K562 (cell line): ENCODE results near the gene EVA1A. TPM values are rescaled to one million over a fixed set of nuclear protein-coding genes. Genes with fewer than 3 reads are reported as not detected.

Experiments used
- ATAC-seq: fragments of 200-7000 bp; cut with Tn5 transposase; 3 replicates; pipeline ENCODE4 v1.9.1; 2020; ENCODE audit warnings: moderate library complexity
- BruUV-seq: library from RNA; stranded (reverse); fragments of 400-500 nt; replicated peaks from 2 replicates; lab custom pipeline; 2021; lab: Mats Ljungman, UMichigan
- CTCF ChIA-PET: fragments of 300-600 bp; formaldehyde crosslinking; extraction: SDS; loops from one replicate; lab custom pipeline; 2021; ENCODE audit warnings: low intra/inter-chr PET ratio; lab: Yijun Ruan, JAX
- POLR2A ChIA-PET: fragments of 300-600, 350-650 bp; sonication (Branson Sonifier 250); formaldehyde crosslinking; extraction: SDS; loops from one replicate; lab custom pipeline; 2021; ENCODE audit warnings: antibody characterized with exemption, inconsistent platforms; lab: Yijun Ruan, JAX
- DNase-seq, 4 experiments: peaks; one replicate each; pipeline versions ENCODE4 v3.0.0 to v3.0.0-alpha.2; 2011 to 2018; ENCODE audit warnings: low spot score in 3 of 4, mixed read lengths in 3 of 4; ENCODE audit errors: extremely low read depth in 1 of 4
- FAIRE-seq: peaks from 2 replicates; lab custom pipeline; 2011; peaks lifted over from hg19 to GRCh38; lab: Jason Lieb, UNC
- H2AFZ ChIP-seq: 2 replicates; pipeline ENCODE4 v1.6.0; 2011; ENCODE audit warnings: low read depth, low read length, control low read depth, inconsistent platforms
- H3K27ac ChIP-seq: fragments of 200-600 bp; 3 replicates; pipeline ENCODE4 v1.8.0; 2011; ENCODE audit warnings: low read depth, mild to moderate bottlenecking, control low read depth, inconsistent platforms, low read length, moderate library complexity, mixed read lengths; ENCODE audit errors: extremely low read depth
- H3K27me3 ChIP-seq, 2 experiments: fragments of 300-600 bp in 1 of 2; 2 replicates in 1 of 2; 3 replicates in 1 of 2; pipeline versions ENCODE4 v1.6.0 to v1.8.0; 2011; ENCODE audit warnings: inconsistent platforms in 2 of 2, low read length in 2 of 2, mild to moderate bottlenecking in 1 of 2, mixed read lengths in 1 of 2, moderate library complexity in 1 of 2; ENCODE audit not compliant: control insufficient read depth in 2 of 2, insufficient read depth in 2 of 2
- H3K36me3 ChIP-seq: fragments of 300-600 bp; 3 replicates; pipeline ENCODE4 v1.8.0; 2011; ENCODE audit warnings: mild to moderate bottlenecking, low read length, inconsistent platforms; ENCODE audit not compliant: control insufficient read depth, insufficient read depth
- H3K4me1 ChIP-seq, 2 experiments: fragments of 200-600 bp in 1 of 2; replicated peaks in 1 of 2; 2 replicates in 1 of 2; 3 replicates in 1 of 2; pipeline versions ENCODE4 v1.5.1 to v1.8.0; 2011; ENCODE audit warnings: inconsistent platforms in 2 of 2, low read length in 2 of 2, mild to moderate bottlenecking in 1 of 2, mixed read lengths in 1 of 2, moderate library complexity in 1 of 2; ENCODE audit not compliant: control insufficient read depth in 2 of 2, insufficient read depth in 2 of 2
- H3K4me2 ChIP-seq: 2 replicates; pipeline ENCODE4 v1.6.1; 2011; ENCODE audit warnings: low read length, control low read depth, inconsistent platforms, mixed read lengths; ENCODE audit not compliant: insufficient read depth
- H3K4me3 ChIP-seq: fragments of 200-600 bp; sonication (generic), shearing (Covaris generic); 2 replicates; pipeline ENCODE4 v1.5.1; 2016; ENCODE audit warnings: control low read depth, inconsistent platforms
- H3K79me2 ChIP-seq: fragments of 200-600 bp; 3 replicates; pipeline ENCODE4 v1.8.0; 2011; ENCODE audit warnings: low read length, inconsistent platforms; ENCODE audit not compliant: control insufficient read depth, insufficient read depth
- H3K9ac ChIP-seq, 2 experiments: 2 replicates each; pipeline versions ENCODE4 v1.6.0 to v1.6.1; 2011; ENCODE audit warnings: low read depth in 2 of 2, low read length in 2 of 2, control low read depth in 1 of 2, inconsistent platforms in 1 of 2, mild to moderate bottlenecking in 1 of 2, mixed read lengths in 1 of 2; ENCODE audit not compliant: insufficient read depth in 1 of 2
- H3K9me1 ChIP-seq: one replicate; pipeline ENCODE4 v1.6.0; 2011; ENCODE audit warnings: inconsistent platforms, mild to moderate bottlenecking, low read length, moderate library complexity; ENCODE audit not compliant: control insufficient read depth, insufficient read depth
- H3K9me3 ChIP-seq: replicated peaks from 2 replicates; pipeline ENCODE4 v1.5.1; 2011; ENCODE audit warnings: low read depth, low read length, inconsistent platforms; ENCODE audit not compliant: control insufficient read depth, insufficient read depth
- H4K20me1 ChIP-seq: replicated peaks from 2 replicates; pipeline ENCODE4 v1.6.1; 2011; ENCODE audit warnings: low read length, inconsistent platforms, mixed read lengths; ENCODE audit not compliant: control insufficient read depth, insufficient read depth
- CBFA2T3 ChIP-seq: fragments of 450-650 bp; IDR thresholded peaks from 2 replicates; pipeline ENCODE4 v1.6.1; 2017
- CREM ChIP-seq: IDR thresholded peaks from 2 replicates; pipeline ENCODE4 v1.6.1; 2014; ENCODE audit warnings: antibody characterized with exemption, low read depth
- JUNB ChIP-seq: fragments of 450-650 bp; formaldehyde crosslinking; conservative IDR thresholded peaks from 2 replicates; pipeline ENCODE4 v1.4.0; 2020; ENCODE audit warnings: mild to moderate bottlenecking
- KDM1A ChIP-seq, 2 experiments: fragments of 450-650 bp; IDR thresholded peaks; 2 replicates each; pipeline ENCODE4 v1.6.1; 2016; ENCODE audit warnings: mild to moderate bottlenecking in 2 of 2
- MED1 ChIP-seq: sonication (generic); formaldehyde crosslinking; IDR thresholded peaks from 2 replicates; pipeline ENCODE4 v1.8.1; 2023; ENCODE audit warnings: missing genetic modification reagents, borderline replicate concordance
- MTA2 ChIP-seq: fragments of 450-650 bp; IDR thresholded peaks from 2 replicates; pipeline ENCODE4 v1.6.1; 2016; ENCODE audit warnings: low read depth
- NFXL1 ChIP-seq: fragments of 450-650 bp; formaldehyde crosslinking; IDR thresholded peaks from 2 replicates; pipeline ENCODE4 v1.4.0; 2021; ENCODE audit warnings: mild to moderate bottlenecking
- NR4A1 ChIP-seq, 2 experiments: fragments of 250-450 bp in 1 of 2; fragments of 450-650 bp in 1 of 2; sonication (Bioruptor Pico) in 1 of 2; IDR thresholded peaks; 2 replicates each; pipeline versions ENCODE4 v1.4.0 to v1.6.1; 2016 to 2020; ENCODE audit warnings: mild to moderate bottlenecking in 2 of 2, missing compliant biosample characterization in 1 of 2, missing genetic modification characterization in 1 of 2, moderate library complexity in 1 of 2
- POLR2AphosphoS2 ChIP-seq: IDR thresholded peaks from 2 replicates; pipeline ENCODE4 v1.6.1; 2012; ENCODE audit warnings: low read length, improper control_type of control experiment
- POLR2G ChIP-seq: fragments of 200-400 bp; formaldehyde crosslinking; IDR thresholded peaks from 2 replicates; pipeline ENCODE4 v1.6.1; 2017; ENCODE audit warnings: low read depth, mild to moderate bottlenecking, antibody characterized with exemption, low read length, moderate library complexity
- PPARD ChIP-seq: fragments of 250-450 bp; sonication (Bioruptor Pico); IDR thresholded peaks from 2 replicates; pipeline ENCODE4 v1.8.0; 2022; ENCODE audit warnings: inconsistent platforms, mild to moderate bottlenecking, moderate library complexity
- RBM25 ChIP-seq: fragments of 200-400 bp; formaldehyde crosslinking; IDR thresholded peaks from 2 replicates; pipeline ENCODE4 v1.6.1; 2018; ENCODE audit warnings: low read length, low read depth, moderate library complexity; ENCODE audit not compliant: severe bottlenecking
- SNRNP70 ChIP-seq: fragments of 200-400 bp; formaldehyde crosslinking; optimal IDR thresholded peaks from 2 replicates; pipeline ENCODE3; 2017; ENCODE audit warnings: low read depth, low read length
- TARDBP ChIP-seq: fragments of 450-650 bp; IDR thresholded peaks from 2 replicates; pipeline ENCODE4 v1.6.1; 2016
- ZFP36 ChIP-seq: fragments of 150-350 bp; IDR thresholded peaks from 2 replicates; pipeline ENCODE4 v1.6.1; 2018; ENCODE audit warnings: low read length, low read depth; ENCODE audit not compliant: partially characterized antibody
- ZNF124 ChIP-seq: sonication (generic); formaldehyde crosslinking; IDR thresholded peaks from 2 replicates; pipeline ENCODE4 v1.8.1; 2022; ENCODE audit warnings: missing genetic modification reagents
- ZNF75A ChIP-seq: fragments of 450-650 bp; formaldehyde crosslinking; IDR thresholded peaks from 2 replicates; pipeline ENCODE4 v1.4.0; 2020; ENCODE audit warnings: mild to moderate bottlenecking
- WGBS: fragments of 100-300 bp; shearing (Covaris generic); methylation state at CpG from one replicate; pipeline ENCODE4 v1.1.6; 2016; ENCODE audit warnings: low coverage, mixed read lengths; ENCODE audit not compliant: insufficient coverage; ENCODE audit errors: missing lambda C conversion rate; 5-methylcytosine and 5-hydroxymethylcytosine counted together
- in situ Hi-C: fragments of 300-500 bp; cut with MboI; formaldehyde crosslinking; loops from 4 replicates; pipeline ENCODE4 v1.15.0; 2018; ENCODE audit warnings: inconsistent platforms, mixed read lengths
- intact Hi-C: fragments of 100-400 bp; cut with micrococcal nuclease; formaldehyde crosslinking; loops from 2 replicates; pipeline ENCODE4 v1.14.2; 2022
- polyA plus RNA-seq, 8 experiments: library from polyadenylated mRNA; depleted of rRNA in 4 of 8; stranded (reverse) in 5 of 8; unstranded in 3 of 8; fragments of >200 nt; fragmentation: Nextera tagmentation in 2 of 8; fragmentation: Illumina TruSeq in 1 of 8; extraction: Ambion mirVana in 2 of 8; extraction: Trizol in 1 of 8; gene quantifications; 2 replicates each; pipeline versions ENCODE4 v1.2.1 to v1.2.3, GENCODE V29; 2011 to 2014; ENCODE audit warnings: inconsistent platforms in 1 of 8, missing spikeins in 1 of 8
- total RNA-seq, 7 experiments: library from RNA; depleted of rRNA in 6 of 7; stranded (reverse); fragments of >200 nt in 6 of 7; fragmentation: Illumina TruSeq in 2 of 7; extraction: Trizol in 2 of 7; gene quantifications; 2 replicates each; pipeline versions ENCODE4 v1.2.1 to v1.2.3, GENCODE V29; 2011 to 2021; ENCODE audit warnings: low replicate concordance in 1 of 7
- TF ChIP-seq, protein P1 (sequence below): fragments of 250-450 bp; sonication (Bioruptor Pico); IDR thresholded peaks from 2 replicates; pipeline ENCODE4 v1.8.0; 2021; ENCODE audit warnings: mild to moderate bottlenecking, moderate library complexity
- TF ChIP-seq, protein P2 (sequence below): fragments of 450-650 bp; conservative IDR thresholded peaks from 2 replicates; pipeline ENCODE4 v1.6.1; 2016; ENCODE audit warnings: missing genetic modification characterization, low read depth, mild to moderate bottlenecking, missing compliant biosample characterization, moderate library complexity
- TF ChIP-seq, protein P3 (sequence below), 2 experiments: fragments of 450-650 bp in 1 of 2; sonication (generic) in 1 of 2; formaldehyde crosslinking in 1 of 2; IDR thresholded peaks in 1 of 2; conservative IDR thresholded peaks in 1 of 2; 2 replicates each; pipeline versions ENCODE4 v1.6.1 to v1.8.1; 2016 to 2023; ENCODE audit warnings: mild to moderate bottlenecking in 2 of 2, moderate library complexity in 2 of 2, inconsistent platforms in 1 of 2, missing genetic modification reagents in 1 of 2

EVA1A gene
- total and polyA plus RNA-seq, 9 of the 15 experiments (the other 6 are each of a cell fraction or from before 2014, with no cell fraction given), result not detected

DNA sequence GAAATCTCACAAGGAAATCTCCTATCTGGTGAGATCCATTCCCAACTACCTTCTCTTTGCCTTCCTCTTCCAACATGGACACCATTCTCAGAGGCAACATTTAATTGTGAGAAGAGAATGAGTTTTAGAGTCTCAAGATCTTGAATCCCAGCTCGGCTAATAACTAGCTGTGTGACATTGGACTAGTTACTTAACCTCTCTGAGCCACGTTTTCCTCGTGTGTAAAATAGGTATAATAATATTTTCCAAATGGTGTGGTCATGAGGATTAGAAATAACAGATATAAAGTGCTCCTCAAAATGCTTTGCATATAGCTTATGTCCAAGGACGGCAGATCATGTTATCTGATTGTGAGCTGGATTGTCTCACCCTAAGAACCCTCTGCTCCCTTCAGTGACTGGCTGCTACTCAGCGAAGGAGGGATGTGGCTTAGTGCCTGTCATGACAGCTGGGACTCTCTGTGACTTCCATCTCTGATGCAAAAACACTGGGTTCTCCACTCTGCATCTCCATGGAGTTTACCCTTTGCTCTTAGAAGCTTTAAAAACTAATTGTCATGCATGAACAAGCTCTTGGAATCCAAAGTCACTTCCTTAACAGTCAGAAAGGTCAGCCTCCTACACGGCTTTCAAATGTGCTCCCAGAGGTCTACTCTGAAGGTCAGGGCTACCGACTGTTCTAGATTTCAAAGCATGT is 47.4 kb upstream of the EVA1A start:
- FAIRE-seq, result no peak
- in situ Hi-C loops, result loop anchor here (10.0 to 25.0 kb wide), 3 partner anchors 143 to 896 kb away; no protein-coding TSS in a partner anchor
- CTCF ChIA-PET, result interaction anchor here (1.1 to 2.3 kb wide), 2 partner anchors 143 to 544 kb away, joined by 3 to 11 read pairs; no protein-coding TSS in a partner anchor
- TF ChIP-seq JUNB (CRISPR knock-in tag), result no peak
- no peak for TF ChIP-seq MTA2
- TF ChIP-seq ZNF124 (CRISPR knock-in tag), result no peak
- TF ChIP-seq ZFP36, result peak; percentile 74
- TF ChIP-seq, protein P1, sequence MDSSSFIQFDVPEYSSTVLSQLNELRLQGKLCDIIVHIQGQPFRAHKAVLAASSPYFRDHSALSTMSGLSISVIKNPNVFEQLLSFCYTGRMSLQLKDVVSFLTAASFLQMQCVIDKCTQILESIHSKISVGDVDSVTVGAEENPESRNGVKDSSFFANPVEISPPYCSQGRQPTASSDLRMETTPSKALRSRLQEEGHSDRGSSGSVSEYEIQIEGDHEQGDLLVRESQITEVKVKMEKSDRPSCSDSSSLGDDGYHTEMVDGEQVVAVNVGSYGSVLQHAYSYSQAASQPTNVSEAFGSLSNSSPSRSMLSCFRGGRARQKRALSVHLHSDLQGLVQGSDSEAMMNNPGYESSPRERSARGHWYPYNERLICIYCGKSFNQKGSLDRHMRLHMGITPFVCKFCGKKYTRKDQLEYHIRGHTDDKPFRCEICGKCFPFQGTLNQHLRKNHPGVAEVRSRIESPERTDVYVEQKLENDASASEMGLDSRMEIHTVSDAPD (CRISPR knock-in tag), result no peak
- TF ChIP-seq POLR2AphosphoS2, result no peak
- TF ChIP-seq CBFA2T3, result no peak
- TF ChIP-seq RBM25, result peak; percentile 87
- no peak for TF ChIP-seq CREM
- TF ChIP-seq TARDBP, result no peak
- TF ChIP-seq ZNF75A (CRISPR knock-in tag), result no peak
- TF ChIP-seq MED1 (CRISPR knock-in tag), result no peak
- TF ChIP-seq, protein P2, sequence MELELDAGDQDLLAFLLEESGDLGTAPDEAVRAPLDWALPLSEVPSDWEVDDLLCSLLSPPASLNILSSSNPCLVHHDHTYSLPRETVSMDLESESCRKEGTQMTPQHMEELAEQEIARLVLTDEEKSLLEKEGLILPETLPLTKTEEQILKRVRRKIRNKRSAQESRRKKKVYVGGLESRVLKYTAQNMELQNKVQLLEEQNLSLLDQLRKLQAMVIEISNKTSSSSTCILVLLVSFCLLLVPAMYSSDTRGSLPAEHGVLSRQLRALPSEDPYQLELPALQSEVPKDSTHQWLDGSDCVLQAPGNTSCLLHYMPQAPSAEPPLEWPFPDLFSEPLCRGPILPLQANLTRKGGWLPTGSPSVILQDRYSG (tag), result no peak
- no peak for TF ChIP-seq NR4A1 (CRISPR knock-in tag; IDR thresholded peaks at IDR 0.05)
- no peak for TF ChIP-seq NR4A1 (tag; IDR thresholded peaks at IDR 0.05)
- no peak for TF ChIP-seq PPARD (CRISPR knock-in tag)
- TF ChIP-seq POLR2G, result no peak
- TF ChIP-seq KDM1A (IDR thresholded peaks at IDR 0.05), result 0 out of 4 replicates have a peak, but pooled peaks of 1 of the 2 experiments have one; percentile 15
- no peak for TF ChIP-seq NFXL1 (CRISPR knock-in tag)
- TF ChIP-seq SNRNP70, result no peak
- TF ChIP-seq, protein P3, sequence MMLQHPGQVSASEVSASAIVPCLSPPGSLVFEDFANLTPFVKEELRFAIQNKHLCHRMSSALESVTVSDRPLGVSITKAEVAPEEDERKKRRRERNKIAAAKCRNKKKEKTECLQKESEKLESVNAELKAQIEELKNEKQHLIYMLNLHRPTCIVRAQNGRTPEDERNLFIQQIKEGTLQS (IDR thresholded peaks at IDR 0.05), result no peak
- TF ChIP-seq, protein P3 (CRISPR knock-in tag; conservative IDR thresholded peaks at IDR 0.05), result no peak

More for the DNA sequence above, 47.4 kb upstream of the EVA1A start:
- intact Hi-C loops, result loop anchor here (2.0 to 10.0 kb wide), 4 partner anchors 143 to 691 kb away; no protein-coding TSS in a partner anchor
- H3K4me2 ChIP-seq, result no peak overlapping the region
- no TSS peak for BruUV-seq
- POLR2A ChIA-PET, result interaction anchor here (0.8 to 1.3 kb wide), 2 partner anchors 138 to 300 kb away, joined by 3 to 4 read pairs; no protein-coding TSS in a partner anchor
- H2AFZ ChIP-seq, result no peak overlapping the region
- ATAC-seq, result no peak; the same call in 2 of the 3 replicates
- H3K27ac ChIP-seq, result no peak overlapping the region
- H3K4me1 ChIP-seq, result peaks cover 0 to 3% of the 10 kb centered on the region in 2 experiments; a peak in 2 of 5 replicates
- H3K4me3 ChIP-seq, result no peak overlapping the region
- no peaks in the 10 kb centered on the region for H3K9me1 ChIP-seq
- no peaks in the 10 kb centered on the region for H3K36me3 ChIP-seq
- no peaks in the 10 kb centered on the region for H3K79me2 ChIP-seq
- 0% methylated on average over 7 of the region's 7 CpGs for WGBS
- no peaks in the 10 kb centered on the region for H3K9me3 ChIP-seq
- H3K9ac ChIP-seq, result no peak overlapping the region
- H4K20me1 ChIP-seq, result no peaks in the 10 kb centered on the region; the same call in none of the 2 replicates
- no peak for DNase-seq
- peaks cover 0 to 24% of the 10 kb centered on the region in 2 experiments; a peak in 3 of 5 replicates for H3K27me3 ChIP-seq
